Lung microvascular endothelial cell (primary cell): ENCODE results near the gene KIAA1586. TPM values are rescaled to one million over a fixed set of nuclear protein-coding genes. Genes with fewer than 3 reads are reported as not detected.

Experiments
- DNase-seq, 2 donors: peaks; one replicate each; pipeline versions ENCODE4 v3.0.0 to v3.0.0-alpha.2; 2010; ENCODE audit warnings: low read depth in 2 of 2
- total RNA-seq: library from RNA; depleted of rRNA; stranded (reverse); fragments of >200 nt; gene quantifications from 2 replicates; pipeline ENCODE4 v1.2.1, GENCODE V29; 2014

KIAA1586 gene
- total RNA-seq, 1 donor from 2014 or later: 15.9 TPM

DNA sequence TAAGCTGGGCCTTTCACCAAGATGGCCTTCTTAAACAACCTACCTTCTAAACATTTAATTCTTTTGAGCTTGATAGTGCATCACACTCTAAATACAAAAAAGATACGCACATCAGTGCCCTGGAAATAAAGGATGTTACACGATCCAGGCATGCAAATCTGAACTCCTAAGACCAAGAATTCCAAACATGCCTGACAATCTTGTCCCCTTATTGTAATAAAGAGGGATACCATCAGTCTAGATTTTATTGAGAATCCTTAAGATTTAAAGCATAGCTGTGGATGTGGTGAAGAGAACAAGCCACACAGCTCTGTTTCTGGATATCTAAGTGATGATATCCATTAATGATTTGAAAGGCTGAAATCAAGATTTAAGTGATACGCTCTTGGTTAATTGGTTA lies 56.5 kb downstream of the KIAA1586 start:
- no peak for DNase-seq

- DNase-seq: no peak
These were observed 57.8 kb downstream of the KIAA1586 start for GRCh38 chr6:57104336-57104735.

Other genes with a start within 250 kb of the KIAA1586 start
- 0.22 TPM in 1 of 2 replicates, not detected in the other for gene BEND6, start 91.6 kb upstream of the KIAA1586 start, total RNA-seq
- 31.6 and 49.8 TPM in 2 replicates for gene ZNF451, start 43.5 kb downstream of the KIAA1586 start, total RNA-seq
- 0.40 and 0.87 TPM in 2 replicates for gene BAG2, start 125.6 kb downstream of the KIAA1586 start, total RNA-seq
- 3.6 and 3.9 TPM in 2 replicates for gene RAB23, start 175.6 kb downstream of the KIAA1586 start, total RNA-seq